Measurements from ENCODE around the gene MAP2K3.

The MAP2K3 gene

DNA sequence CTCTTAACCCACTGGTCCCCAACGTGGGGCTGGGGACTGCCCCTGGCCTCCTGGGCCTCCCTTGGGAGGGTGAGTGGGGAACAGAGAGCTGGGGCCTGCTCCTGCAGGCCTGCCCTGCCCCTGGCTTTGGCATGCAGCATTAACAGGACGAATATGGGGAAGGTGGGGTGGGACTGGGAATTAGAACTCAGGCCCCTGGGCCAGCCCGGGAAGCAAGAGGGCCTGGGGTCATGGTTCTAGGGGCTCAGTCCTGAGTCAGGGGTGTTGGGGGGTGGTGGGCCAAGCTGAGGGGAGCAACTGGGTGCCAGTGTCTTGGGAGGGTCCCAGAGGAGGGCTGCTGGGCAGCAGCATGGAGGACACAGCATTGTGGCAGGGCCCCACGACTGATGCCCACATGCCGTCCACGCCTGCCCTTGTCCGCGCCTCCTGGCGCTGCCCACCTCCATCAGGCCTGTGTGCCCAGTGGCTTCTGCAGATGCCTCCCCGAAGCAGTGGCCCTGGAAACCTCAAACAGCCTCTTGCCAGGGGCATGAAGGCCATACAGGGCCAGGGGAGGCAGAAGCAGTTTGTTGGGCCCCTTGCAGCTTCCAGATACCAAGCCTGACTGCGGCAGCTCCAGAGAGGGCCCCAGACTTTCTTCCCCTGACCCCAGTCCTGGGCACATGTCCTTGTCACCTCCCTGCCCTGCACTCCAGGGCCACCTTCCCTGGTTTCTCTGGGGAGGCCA, 4.8 kb downstream of the MAP2K3 start:
- Histone ChIP-seq H3K36me3 (peaks cover 21 to 48% (median 31%) of the 10 kb centered on the region in 11 experiments; a peak in 20 of 22 replicates), H3K27me3 (no peaks in the 10 kb centered on the region), H3K4me3 (peak overlapping the region; percentile 84 to 99 (median 92); a peak in 17 of 20 replicates), H3K4me2 (peak overlapping the region; percentile 95 to 100 (median 100)), H3K27ac (peak overlapping the region; percentile 84 to 99 (median 95)), H3K9me3 (replicated peaks in 1 of 11) (no peaks in the 10 kb centered on the region), H3K9ac (peak overlapping the region; percentile 79 to 95 (median 86)), H4K20me1 (peaks cover 76 to 96% (median 92%) of the 10 kb centered on the region in 11 experiments), H3K4me1 (peaks cover 58 to 78% (median 75%) of the 10 kb centered on the region in 10 experiments)
- TF ChIP-seq Cebpa-rat (IDR thresholded peaks at IDR 0.05) = no peak

DNA sequence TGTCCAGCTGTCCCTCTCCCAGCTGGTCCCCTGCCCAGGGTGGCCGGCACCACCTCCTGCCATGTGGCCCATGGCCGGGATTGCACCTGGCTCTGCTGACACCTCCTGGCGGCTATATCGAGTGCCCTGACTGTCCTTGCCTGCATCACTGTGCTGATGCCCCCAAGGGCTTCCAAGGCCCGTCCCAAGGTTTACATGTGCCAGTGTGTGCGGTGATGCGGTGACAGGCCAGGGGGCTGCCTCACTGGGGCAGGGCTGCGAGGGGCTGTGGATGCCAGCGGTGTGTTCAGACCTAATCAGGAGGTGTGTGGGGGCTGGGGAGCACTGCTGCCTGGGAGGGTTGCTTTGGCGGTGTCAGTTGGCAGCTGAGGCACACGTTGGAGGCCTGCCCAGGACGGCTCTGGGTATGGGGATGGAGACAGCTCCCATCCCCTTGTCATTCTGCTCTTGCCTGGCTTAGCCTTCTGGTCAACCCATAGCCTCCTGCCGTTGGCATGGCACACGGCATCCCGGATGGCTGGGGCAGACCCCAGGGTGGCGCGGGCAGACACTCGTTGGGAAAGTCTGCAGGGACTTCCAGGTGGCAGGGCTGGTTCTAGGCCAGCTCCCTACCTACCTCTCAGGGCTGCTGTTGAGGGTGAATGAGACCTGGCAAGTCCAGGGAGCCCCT, 5.5 kb downstream of the MAP2K3 start:
- Histone ChIP-seq H3K9ac (peak overlapping the region; percentile 79 to 95 (median 86)), H3K4me1 (peaks cover 65 to 85% (median 82%) of the 10 kb centered on the region in 10 experiments), H3K4me2 (peak overlapping the region; percentile 95 to 100 (median 100)), H4K20me1 (peaks cover 83 to 97% (median 94%) of the 10 kb centered on the region in 11 experiments), H3K4me3 (peak overlapping the region in 7 of 10 experiments; percentile 1 to 99 (median 93); a peak in 10 of 20 replicates), H3K27ac (peak overlapping the region; percentile 84 to 99 (median 95); a peak in 21 of 22 replicates), H3K27me3 (no peaks in the 10 kb centered on the region), H3K9me3 (replicated peaks in 1 of 11) (no peaks in the 10 kb centered on the region), H3K36me3 (peaks cover 21 to 54% (median 36%) of the 10 kb centered on the region in 11 experiments; a peak in 20 of 22 replicates)
- TF ChIP-seq Cebpa-rat (IDR thresholded peaks at IDR 0.05) = no peak

DNA sequence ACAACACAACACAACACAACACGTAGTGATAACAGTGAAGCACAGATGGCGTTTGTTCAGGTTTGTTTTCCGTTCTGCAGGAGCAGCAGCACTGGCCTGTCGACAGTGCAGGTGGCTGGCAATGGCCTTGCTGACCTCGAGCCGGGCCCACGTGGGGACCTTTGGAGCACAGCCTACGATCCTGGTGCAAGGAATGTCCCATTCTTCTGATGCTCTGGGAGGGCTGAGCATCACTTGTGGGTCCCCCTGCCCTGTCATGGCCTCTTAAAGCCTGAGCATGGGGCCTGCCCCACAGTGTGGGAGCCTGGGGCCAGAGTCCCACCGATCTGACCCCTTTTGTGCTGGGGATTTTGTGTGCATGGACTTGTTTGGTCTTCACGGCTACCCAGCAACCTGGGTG, 6.8 kb downstream of the MAP2K3 start:
- H3K36me3 ChIP-seq = peaks cover 21 to 60% (median 38%) of the 10 kb centered on the region in 11 experiments; a peak in 20 of 22 replicates
- H3K4me3 ChIP-seq = no peak overlapping the region
- peaks cover 84 to 97% (median 94%) of the 10 kb centered on the region in 11 experiments for H4K20me1 ChIP-seq
- no peaks in the 10 kb centered on the region for H3K27me3 ChIP-seq
- H3K27ac ChIP-seq = peak overlapping the region in 3 of 11 experiments; percentile 38 to 97 (median 47); a peak in 4 of 22 replicates
- H3K4me2 ChIP-seq = peak overlapping the region in 6 of 11 experiments; percentile 1 to 31 (median 10); a peak in 10 of 22 replicates
- peaks cover 75 to 97% (median 95%) of the 10 kb centered on the region in 10 experiments for H3K4me1 ChIP-seq
- no peaks in the 10 kb centered on the region for H3K9me3 ChIP-seq (replicated peaks in 1 of 11)
- H3K9ac ChIP-seq = peak overlapping the region in 4 of 11 experiments; percentile 1 to 8 (median 3); a peak in 2 of 22 replicates
- no peak for TF ChIP-seq Cebpa-rat (IDR thresholded peaks at IDR 0.05)

DNA sequence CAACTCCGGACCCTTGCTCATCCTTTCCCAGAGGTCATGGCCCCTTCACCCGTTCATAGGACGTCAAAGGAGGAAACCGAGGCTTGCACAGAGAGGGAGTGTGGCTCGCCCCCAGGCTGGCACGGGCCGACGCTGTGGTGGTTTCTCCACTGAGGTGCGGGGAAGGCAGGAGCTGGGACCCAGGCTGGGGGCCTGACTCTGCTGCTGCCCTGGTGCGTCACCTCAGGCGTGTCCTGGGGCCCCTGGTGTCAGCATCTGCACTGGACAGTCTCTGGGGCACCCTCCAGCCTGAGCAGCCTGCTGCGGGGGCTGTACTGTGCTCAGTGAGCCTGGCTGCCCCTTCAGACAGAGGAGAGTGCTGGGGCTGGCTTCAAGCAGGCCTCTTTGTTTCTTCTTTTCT, 7.4 kb downstream of the MAP2K3 start:
- no peak overlapping the region for H3K4me3 ChIP-seq
- peak overlapping the region in 7 of 11 experiments; percentile 1 to 31 (median 7); a peak in 11 of 22 replicates for H3K4me2 ChIP-seq
- no peaks in the 10 kb centered on the region for H3K9me3 ChIP-seq (replicated peaks in 1 of 11)
- H3K27me3 ChIP-seq = no peaks in the 10 kb centered on the region
- peak overlapping the region in 5 of 11 experiments; percentile 9 to 97 (median 38); a peak in 8 of 22 replicates for H3K27ac ChIP-seq
- peaks cover 77 to 97% (median 96%) of the 10 kb centered on the region in 10 experiments for H3K4me1 ChIP-seq
- peaks cover 86 to 97% (median 94%) of the 10 kb centered on the region in 11 experiments for H4K20me1 ChIP-seq
- H3K36me3 ChIP-seq = peaks cover 21 to 65% (median 38%) of the 10 kb centered on the region in 11 experiments; a peak in 20 of 22 replicates
- H3K9ac ChIP-seq = peak overlapping the region in 5 of 11 experiments; percentile 1 to 8 (median 3); a peak in 3 of 22 replicates
- no peak for TF ChIP-seq Cebpa-rat (IDR thresholded peaks at IDR 0.05)

DNA sequence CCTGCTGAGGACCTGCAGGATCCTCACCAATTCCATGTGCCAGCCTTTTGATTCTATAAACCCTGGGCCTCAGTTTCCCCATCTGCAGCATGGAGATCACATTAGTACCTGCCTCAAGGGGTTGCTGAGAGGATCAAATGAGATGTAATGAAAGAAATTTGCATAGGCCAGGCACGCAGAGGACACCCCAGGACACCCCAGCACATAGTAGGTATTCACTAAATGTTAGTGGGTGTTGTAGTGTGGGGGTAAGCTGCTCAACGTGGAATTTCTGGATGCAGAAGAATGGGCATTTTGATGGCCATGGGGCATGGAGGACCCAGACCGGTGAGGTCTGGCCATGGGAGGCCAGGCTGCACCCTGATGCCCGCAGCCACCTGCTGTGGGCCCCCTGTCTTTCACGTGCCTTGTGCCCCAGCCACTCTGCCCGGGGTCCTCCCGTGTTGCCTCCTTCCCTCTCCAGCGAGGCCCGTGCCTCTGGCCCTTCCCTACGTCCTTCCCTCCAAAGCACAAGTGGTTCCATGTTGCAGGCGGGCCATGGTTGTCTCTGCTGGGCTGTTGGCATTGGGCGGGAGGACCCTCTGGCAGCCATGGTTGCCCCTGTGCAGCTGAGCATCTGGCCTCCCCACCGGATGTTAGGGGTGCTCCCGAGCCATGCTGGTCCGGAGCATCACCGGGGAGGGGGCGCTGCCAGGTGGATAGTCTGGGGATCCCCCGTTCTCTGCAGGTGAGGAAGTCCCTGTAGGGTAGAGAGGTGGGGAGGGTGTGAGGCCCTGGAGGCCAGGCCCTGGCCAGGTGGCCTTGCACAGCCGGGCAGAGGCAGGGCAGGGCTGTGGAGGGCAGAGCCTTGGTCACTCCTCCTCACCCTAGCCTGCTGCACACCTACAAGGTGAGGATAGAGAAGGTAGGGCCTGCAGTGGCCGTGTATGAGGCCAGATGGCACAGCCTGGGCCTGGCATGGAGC, 8.6 kb downstream of the MAP2K3 start:
- H3K36me3 ChIP-seq = peaks cover 24 to 77% (median 45%) of the 10 kb centered on the region in 11 experiments; a peak in 20 of 22 replicates
- TF ChIP-seq Cebpa-rat (IDR thresholded peaks at IDR 0.05) = no peak
- H3K27me3 ChIP-seq = no peaks in the 10 kb centered on the region
- no peak overlapping the region for H3K4me3 ChIP-seq
- H3K27ac ChIP-seq = peak overlapping the region in 4 of 11 experiments; percentile 7 to 97 (median 30); a peak in 4 of 22 replicates
- peaks cover 71 to 100% (median 99%) of the 10 kb centered on the region in 10 experiments for H3K4me1 ChIP-seq
- peak overlapping the region in 7 of 11 experiments; percentile 4 to 66 (median 21); a peak in 5 of 22 replicates for H3K9ac ChIP-seq
- H4K20me1 ChIP-seq = peaks cover 94 to 100% (median 100%) of the 10 kb centered on the region in 11 experiments
- no peaks in the 10 kb centered on the region for H3K9me3 ChIP-seq (replicated peaks in 1 of 11)
- H3K4me2 ChIP-seq = peak overlapping the region in 9 of 11 experiments; percentile 2 to 69 (median 41); a peak in 13 of 22 replicates

DNA sequence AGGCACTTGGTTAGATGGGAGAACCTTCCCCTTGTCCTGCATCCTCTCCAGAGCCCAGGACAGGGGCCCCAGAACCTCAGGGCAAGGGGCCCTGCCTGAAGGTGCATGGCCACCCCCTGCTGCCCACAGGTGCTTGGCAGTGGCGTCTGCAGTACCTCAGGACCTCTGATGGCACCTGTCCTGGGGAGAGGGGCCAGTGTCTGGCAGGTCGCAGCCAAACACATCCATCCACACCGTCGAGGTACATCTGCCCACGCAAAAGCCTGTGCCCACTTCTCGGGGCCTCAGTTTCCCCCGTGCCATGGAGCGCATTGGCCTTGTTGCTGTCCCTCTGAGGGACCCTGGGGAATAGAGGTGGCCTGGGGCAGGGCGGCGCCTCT, 9.3 kb downstream of the MAP2K3 start:
- Histone ChIP-seq H3K9me3 (replicated peaks in 1 of 11) (no peaks in the 10 kb centered on the region), H4K20me1 (peaks cover 95 to 100% (median 100%) of the 10 kb centered on the region in 11 experiments), H3K4me1 (peaks cover 71 to 100% (median 99%) of the 10 kb centered on the region in 10 experiments), H3K36me3 (peaks cover 30 to 84% (median 51%) of the 10 kb centered on the region in 11 experiments; a peak in 21 of 22 replicates), H3K27me3 (no peaks in the 10 kb centered on the region), H3K9ac (peak overlapping the region in 8 of 11 experiments; percentile 4 to 66 (median 22); a peak in 7 of 22 replicates), H3K27ac (peak overlapping the region in 4 of 11 experiments; percentile 7 to 97 (median 32); a peak in 6 of 22 replicates), H3K4me3 (no peak overlapping the region), H3K4me2 (peak overlapping the region in 9 of 11 experiments; percentile 2 to 69 (median 41); a peak in 13 of 22 replicates)
- no peak for TF ChIP-seq Cebpa-rat (IDR thresholded peaks at IDR 0.05)

DNA sequence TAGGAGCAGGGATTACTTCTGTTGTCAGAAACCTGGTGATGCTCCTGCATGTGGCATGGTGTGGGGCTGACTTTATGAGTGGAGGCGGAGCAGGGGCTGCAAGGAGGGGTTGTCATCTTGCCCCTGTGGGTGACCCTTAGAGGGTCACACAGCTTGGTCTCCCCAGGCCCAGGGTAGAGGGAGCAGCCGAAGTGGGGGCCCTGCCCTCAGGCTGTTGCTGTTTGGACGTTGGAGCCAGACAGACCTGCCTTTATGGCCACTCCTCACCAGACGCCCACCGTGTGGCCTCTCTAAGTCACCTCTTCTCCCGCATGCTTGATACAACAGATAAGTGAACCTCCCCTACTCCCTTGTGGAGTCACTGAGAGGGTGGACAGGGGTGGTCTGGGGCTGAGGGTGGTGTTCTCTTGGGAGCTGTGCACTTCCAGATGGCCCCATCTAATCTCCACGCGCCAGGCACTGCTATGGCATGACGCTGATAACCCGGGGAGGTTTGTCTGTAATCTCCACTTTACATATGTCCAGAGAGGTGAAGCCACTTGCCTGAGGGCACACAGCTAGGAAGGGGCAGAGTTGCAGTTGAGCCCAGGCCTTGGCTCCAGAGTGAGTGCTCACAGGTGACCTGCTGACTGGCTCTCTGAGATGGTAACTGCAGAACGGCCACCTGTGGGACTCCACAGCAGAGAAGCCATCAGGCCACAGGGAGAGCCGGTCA, 10.0 kb downstream of the MAP2K3 start:
- Histone ChIP-seq H3K36me3 (peaks cover 37 to 91% (median 58%) of the 10 kb centered on the region in 11 experiments), H3K9me3 (replicated peaks in 1 of 11) (no peaks in the 10 kb centered on the region), H3K4me2 (peak overlapping the region; percentile 4 to 69 (median 34); a peak in 19 of 22 replicates), H4K20me1 (peaks cover 93 to 100% (median 100%) of the 10 kb centered on the region in 11 experiments), H3K4me3 (no peak overlapping the region), H3K27ac (peak overlapping the region; percentile 1 to 97 (median 50); a peak in 18 of 22 replicates), H3K9ac (peak overlapping the region in 10 of 11 experiments; percentile 17 to 68 (median 37); a peak in 17 of 22 replicates), H3K27me3 (no peaks in the 10 kb centered on the region), H3K4me1 (peaks cover 69 to 100% (median 98%) of the 10 kb centered on the region in 10 experiments)
- TF ChIP-seq Cebpa-rat (IDR thresholded peaks at IDR 0.05) = no peak
